ENCODE data around the gene THEMIS.

THEMIS gene

DNA sequence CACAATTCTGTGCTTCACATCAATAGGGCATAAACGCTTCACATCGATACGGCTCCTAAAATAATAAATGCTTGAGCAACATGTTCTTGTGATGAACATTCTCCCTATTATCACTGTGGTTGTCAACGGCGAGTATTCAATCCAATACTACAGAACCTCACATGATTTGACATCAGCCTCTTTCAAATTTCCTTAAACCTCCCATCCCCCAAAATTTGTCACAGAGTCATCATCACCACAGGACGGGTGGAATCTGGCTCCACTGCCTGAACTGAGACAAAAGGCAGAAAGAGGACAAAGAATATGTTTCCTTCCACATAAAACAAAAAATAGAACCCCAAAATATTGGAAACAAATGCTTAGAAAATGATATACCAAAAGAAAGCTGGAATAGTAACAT is 7.3 kb downstream of the THEMIS start:
- Histone ChIP-seq H3K36me3 (ENCODE audit: control insufficient read depth in 2 of 2, insufficient read depth in 1 of 2, low read length in 2 of 2) (no peaks in the 10 kb centered on the region), H3K27ac (ENCODE audit: extremely low read depth, low read depth, low read length) (no peak overlapping the region), H3K4me3 (ENCODE audit: low read depth, low read length) (no peak overlapping the region), H3K9me3 (ENCODE audit: control insufficient read depth, insufficient read depth, low read depth, low read length) (no peaks in the 10 kb centered on the region), H3K4me1 (ENCODE audit: control insufficient read depth, insufficient read depth, low read length) (no peaks in the 10 kb centered on the region)
- ChIA-PET CTCF (interaction anchor here (0.7 kb wide), 1 partner anchor 18 kb away, joined by 3 read pairs; no protein-coding TSS in a partner anchor), POLR2A (no interaction called here)
- TF ChIP-seq, protein P1, sequence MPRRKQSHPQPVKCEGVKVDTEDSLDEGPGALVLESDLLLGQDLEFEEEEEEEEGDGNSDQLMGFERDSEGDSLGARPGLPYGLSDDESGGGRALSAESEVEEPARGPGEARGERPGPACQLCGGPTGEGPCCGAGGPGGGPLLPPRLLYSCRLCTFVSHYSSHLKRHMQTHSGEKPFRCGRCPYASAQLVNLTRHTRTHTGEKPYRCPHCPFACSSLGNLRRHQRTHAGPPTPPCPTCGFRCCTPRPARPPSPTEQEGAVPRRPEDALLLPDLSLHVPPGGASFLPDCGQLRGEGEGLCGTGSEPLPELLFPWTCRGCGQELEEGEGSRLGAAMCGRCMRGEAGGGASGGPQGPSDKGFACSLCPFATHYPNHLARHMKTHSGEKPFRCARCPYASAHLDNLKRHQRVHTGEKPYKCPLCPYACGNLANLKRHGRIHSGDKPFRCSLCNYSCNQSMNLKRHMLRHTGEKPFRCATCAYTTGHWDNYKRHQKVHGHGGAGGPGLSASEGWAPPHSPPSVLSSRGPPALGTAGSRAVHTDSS (tag by site-specific recombination; IDR thresholded peaks at IDR 0.05): no peak

DNA sequence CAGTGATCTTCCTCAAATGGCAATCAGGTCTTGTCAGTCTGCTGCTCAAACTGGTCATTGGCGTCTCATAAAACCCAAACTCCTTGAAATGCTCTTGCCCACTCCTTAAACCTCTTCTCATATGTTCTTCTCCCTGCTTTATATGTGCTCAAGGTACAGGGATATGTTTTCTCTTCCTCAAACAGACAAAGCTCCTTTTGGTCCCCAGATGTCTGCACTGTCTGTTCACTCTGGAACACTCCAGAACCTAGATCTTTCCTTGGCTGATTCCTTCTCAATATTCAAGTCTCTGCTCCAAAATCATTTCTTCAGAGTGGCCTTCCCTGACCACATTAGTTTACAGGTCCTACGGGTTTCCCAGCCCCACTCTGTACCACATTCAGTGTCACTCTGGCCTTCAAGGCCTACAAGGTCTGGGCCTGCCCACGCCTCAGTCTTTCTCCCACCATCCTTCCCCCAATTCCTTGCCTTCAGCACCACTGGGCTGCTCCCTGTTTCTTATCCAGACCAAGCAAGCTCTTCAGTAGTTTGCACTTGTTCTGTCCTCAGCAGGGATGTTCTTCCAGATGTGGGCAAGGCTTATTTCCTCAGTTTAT is 9.0 kb downstream of the THEMIS start:
- no peaks in the 10 kb centered on the region for H3K9me3 ChIP-seq (ENCODE audit: control insufficient read depth, insufficient read depth, low read depth, low read length)
- ChIA-PET CTCF (no interaction called here), POLR2A (no interaction called here)
- H3K4me1 ChIP-seq (ENCODE audit: control insufficient read depth, insufficient read depth, low read length): no peaks in the 10 kb centered on the region
- H3K4me3 ChIP-seq (ENCODE audit: low read depth, low read length): no peak overlapping the region
- TF ChIP-seq REPIN1 (tag by site-specific recombination; IDR thresholded peaks at IDR 0.05; ENCODE audit: low read depth) (no peak), ZNF335 (tag by site-specific recombination; conservative IDR thresholded peaks at IDR 0.05) (no peak), ZNF324 (tag by site-specific recombination; IDR thresholded peaks at IDR 0.05) (no peak), ZNF184 (tag by site-specific recombination; IDR thresholded peaks at IDR 0.05) (no peak), ZNF521 (tag by site-specific recombination; IDR thresholded peaks at IDR 0.05) (no peak)
- TF ChIP-seq, protein P2, sequence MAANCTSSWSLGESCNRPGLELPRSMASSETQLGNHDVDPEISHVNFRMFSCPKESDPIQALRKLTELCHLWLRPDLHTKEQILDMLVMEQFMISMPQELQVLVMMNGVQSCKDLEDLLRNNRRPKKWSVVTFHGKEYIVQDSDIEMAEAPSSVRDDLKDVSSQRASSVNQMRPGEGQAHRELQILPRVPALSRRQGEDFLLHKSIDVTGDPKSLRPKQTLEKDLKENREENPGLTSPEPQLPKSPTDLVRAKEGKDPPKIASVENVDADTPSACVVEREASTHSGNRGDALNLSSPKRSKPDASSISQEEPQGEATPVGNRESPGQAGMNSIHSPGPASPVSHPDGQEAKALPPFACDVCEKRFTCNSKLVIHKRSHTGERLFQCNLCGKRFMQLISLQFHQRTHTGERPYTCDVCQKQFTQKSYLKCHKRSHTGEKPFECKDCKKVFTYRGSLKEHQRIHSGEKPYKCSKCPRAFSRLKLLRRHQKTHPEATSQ (tag by site-specific recombination; IDR thresholded peaks at IDR 0.05): no peak
- no peaks in the 10 kb centered on the region for H3K36me3 ChIP-seq (ENCODE audit: control insufficient read depth in 2 of 2, insufficient read depth in 1 of 2, low read length in 2 of 2)
- H3K27ac ChIP-seq (ENCODE audit: extremely low read depth, low read depth, low read length): no peak overlapping the region

DNA sequence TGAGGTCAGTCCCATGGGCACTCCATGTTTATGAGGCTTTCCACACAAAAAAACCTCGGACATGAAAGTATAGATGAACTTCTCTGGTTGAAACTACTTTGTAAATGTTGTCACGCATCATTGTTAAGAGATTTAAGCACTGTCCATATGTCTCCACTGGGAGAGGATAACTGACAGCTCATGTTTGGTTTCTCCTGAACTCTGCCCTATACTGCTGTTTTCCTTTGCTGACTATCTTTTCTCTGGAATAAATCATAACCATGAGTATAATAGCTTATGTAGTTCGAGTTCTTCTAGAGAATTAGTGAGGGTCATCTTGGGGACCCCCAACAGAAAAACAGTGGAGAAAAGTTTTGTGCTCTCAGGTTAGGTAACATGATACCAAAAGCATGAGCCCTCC is 14.3 kb downstream of the THEMIS start:
- ChIA-PET CTCF (no interaction called here), POLR2A (no interaction called here)
- H3K27ac ChIP-seq (ENCODE audit: extremely low read depth, low read depth, low read length): no peak overlapping the region
- no peaks in the 10 kb centered on the region for H3K36me3 ChIP-seq (ENCODE audit: control insufficient read depth in 2 of 2, insufficient read depth in 1 of 2, low read length in 2 of 2)
- H3K9me3 ChIP-seq (ENCODE audit: control insufficient read depth, insufficient read depth, low read depth, low read length): no peaks in the 10 kb centered on the region
- no peaks in the 10 kb centered on the region for H3K4me1 ChIP-seq (ENCODE audit: control insufficient read depth, insufficient read depth, low read length)
- no peak overlapping the region for H3K4me3 ChIP-seq (ENCODE audit: low read depth, low read length)
- TF ChIP-seq, protein P3, sequence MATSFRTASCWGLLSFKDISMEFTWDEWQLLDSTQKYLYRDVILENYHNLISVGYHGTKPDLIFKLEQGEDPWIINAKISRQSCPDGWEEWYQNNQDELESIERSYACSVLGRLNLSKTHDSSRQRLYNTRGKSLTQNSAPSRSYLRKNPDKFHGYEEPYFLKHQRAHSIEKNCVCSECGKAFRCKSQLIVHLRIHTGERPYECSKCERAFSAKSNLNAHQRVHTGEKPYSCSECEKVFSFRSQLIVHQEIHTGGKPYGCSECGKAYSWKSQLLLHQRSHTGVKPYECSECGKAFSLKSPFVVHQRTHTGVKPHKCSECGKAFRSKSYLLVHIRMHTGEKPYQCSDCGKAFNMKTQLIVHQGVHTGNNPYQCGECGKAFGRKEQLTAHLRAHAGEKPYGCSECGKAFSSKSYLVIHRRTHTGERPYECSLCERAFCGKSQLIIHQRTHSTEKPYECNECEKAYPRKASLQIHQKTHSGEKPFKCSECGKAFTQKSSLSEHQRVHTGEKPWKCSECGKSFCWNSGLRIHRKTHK (tag by site-specific recombination; IDR thresholded peaks at IDR 0.05): no peak
- TF ChIP-seq ZNF24 (tag by site-specific recombination; IDR thresholded peaks at IDR 0.05) (no peak), ZNF184 (tag by site-specific recombination; IDR thresholded peaks at IDR 0.05) (no peak), GLIS2 (tag by site-specific recombination; IDR thresholded peaks at IDR 0.05) (no peak), ZBTB48 (tag by site-specific recombination; IDR thresholded peaks at IDR 0.05) (no peak), ZNF677 (tag by site-specific recombination; IDR thresholded peaks at IDR 0.05) (no peak), ZNF19 (tag by site-specific recombination; IDR thresholded peaks at IDR 0.05; ENCODE audit: low read depth) (no peak), ZNF830 (tag by site-specific recombination; IDR thresholded peaks at IDR 0.05; ENCODE audit: low read depth) (no peak), ZNF350 (tag by site-specific recombination; IDR thresholded peaks at IDR 0.05) (no peak), KLF7 (tag by site-specific recombination; IDR thresholded peaks at IDR 0.05; ENCODE audit: borderline replicate concordance) (no peak), TRIM28 (IDR thresholded peaks at IDR 0.05; ENCODE audit: borderline replicate concordance, low read length) (no peak), ZNF169 (tag by site-specific recombination; IDR thresholded peaks at IDR 0.05) (no peak), MEIS1 (CRISPR knock-in tag; IDR thresholded peaks at IDR 0.05; ENCODE audit: borderline replicate concordance) (no peak), REPIN1 (tag by site-specific recombination; IDR thresholded peaks at IDR 0.05; ENCODE audit: low read depth) (no peak)
- TF ChIP-seq, protein P4, sequence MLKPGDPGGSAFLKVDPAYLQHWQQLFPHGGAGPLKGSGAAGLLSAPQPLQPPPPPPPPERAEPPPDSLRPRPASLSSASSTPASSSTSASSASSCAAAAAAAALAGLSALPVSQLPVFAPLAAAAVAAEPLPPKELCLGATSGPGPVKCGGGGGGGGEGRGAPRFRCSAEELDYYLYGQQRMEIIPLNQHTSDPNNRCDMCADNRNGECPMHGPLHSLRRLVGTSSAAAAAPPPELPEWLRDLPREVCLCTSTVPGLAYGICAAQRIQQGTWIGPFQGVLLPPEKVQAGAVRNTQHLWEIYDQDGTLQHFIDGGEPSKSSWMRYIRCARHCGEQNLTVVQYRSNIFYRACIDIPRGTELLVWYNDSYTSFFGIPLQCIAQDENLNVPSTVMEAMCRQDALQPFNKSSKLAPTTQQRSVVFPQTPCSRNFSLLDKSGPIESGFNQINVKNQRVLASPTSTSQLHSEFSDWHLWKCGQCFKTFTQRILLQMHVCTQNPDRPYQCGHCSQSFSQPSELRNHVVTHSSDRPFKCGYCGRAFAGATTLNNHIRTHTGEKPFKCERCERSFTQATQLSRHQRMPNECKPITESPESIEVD (tag by site-specific recombination; IDR thresholded peaks at IDR 0.05): no peak
- TF ChIP-seq, protein P5, sequence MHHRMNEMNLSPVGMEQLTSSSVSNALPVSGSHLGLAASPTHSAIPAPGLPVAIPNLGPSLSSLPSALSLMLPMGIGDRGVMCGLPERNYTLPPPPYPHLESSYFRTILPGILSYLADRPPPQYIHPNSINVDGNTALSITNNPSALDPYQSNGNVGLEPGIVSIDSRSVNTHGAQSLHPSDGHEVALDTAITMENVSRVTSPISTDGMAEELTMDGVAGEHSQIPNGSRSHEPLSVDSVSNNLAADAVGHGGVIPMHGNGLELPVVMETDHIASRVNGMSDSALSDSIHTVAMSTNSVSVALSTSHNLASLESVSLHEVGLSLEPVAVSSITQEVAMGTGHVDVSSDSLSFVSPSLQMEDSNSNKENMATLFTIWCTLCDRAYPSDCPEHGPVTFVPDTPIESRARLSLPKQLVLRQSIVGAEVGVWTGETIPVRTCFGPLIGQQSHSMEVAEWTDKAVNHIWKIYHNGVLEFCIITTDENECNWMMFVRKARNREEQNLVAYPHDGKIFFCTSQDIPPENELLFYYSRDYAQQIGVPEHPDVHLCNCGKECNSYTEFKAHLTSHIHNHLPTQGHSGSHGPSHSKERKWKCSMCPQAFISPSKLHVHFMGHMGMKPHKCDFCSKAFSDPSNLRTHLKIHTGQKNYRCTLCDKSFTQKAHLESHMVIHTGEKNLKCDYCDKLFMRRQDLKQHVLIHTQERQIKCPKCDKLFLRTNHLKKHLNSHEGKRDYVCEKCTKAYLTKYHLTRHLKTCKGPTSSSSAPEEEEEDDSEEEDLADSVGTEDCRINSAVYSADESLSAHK (tag by site-specific recombination; IDR thresholded peaks at IDR 0.05): no peak
